IPS-18c (cell line): Measurements from ENCODE around the gene MOV10L1.
"Not testable (repeated sequence)": the region's sequence is repeated elsewhere in the genome, so short reads cannot be mapped to it uniquely, and the experiment has no call there.

ENCODE experiments used
- H3K4me3 ChIP-seq: 2 replicates; pipeline ENCODE4 v1.7.0; 2013; ENCODE audit warnings: low read depth, mild to moderate bottlenecking, low read length, moderate library complexity; ENCODE audit not compliant: insufficient read depth
- H3K9me3 ChIP-seq: one replicate; pipeline ENCODE4 v1.6.1; 2013; ENCODE audit warnings: mild to moderate bottlenecking, low read length, moderate library complexity; ENCODE audit not compliant: control insufficient read depth, insufficient read depth

The MOV10L1 gene

DNA sequence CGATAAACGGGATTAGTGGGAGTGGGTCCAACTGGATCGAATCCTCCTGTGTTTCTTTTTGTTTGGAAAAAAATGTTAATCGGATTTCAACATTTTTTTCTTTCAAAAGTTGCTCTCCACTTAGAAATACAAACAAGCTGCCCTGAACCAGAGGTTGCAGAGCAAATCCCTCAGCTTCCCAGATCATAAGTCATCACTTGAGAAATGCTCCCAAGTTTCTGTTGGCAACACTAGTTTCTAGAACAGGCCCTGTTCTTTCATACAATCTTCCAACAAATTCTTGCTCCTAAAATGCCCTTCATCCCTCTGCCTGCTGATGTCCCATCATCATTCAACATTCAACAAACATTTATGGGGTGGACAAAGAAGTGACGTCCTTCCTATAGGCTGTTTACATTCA is 3.3 kb upstream of the MOV10L1 start:
- H3K4me3 ChIP-seq: no peak overlapping the region

DNA sequence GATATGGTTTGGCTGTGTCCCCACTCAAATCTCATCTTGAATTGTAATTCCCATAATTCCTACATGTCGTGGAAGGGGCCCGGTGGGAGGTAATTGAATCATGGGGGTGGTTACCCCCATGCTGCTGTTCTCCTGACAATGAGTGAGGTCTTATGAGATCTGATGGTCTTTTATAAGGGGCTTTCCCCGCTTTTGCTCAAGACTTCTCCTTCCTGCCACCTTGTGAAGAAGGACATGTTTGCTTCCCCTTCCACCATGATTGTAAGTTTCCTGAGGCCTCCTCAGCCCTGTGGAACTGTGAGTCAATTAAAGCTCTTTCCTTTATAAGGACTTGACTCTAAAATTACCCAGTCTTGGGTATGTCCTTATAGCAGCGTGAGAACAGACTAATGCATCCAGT is 2.8 kb upstream of the MOV10L1 start:
- H3K9me3 ChIP-seq, H3K4me3 ChIP-seq: not testable (repeated sequence)

More for the DNA sequence above, 3.3 kb upstream of the MOV10L1 start:
- no peaks in the 10 kb centered on the region for H3K9me3 ChIP-seq

DNA sequence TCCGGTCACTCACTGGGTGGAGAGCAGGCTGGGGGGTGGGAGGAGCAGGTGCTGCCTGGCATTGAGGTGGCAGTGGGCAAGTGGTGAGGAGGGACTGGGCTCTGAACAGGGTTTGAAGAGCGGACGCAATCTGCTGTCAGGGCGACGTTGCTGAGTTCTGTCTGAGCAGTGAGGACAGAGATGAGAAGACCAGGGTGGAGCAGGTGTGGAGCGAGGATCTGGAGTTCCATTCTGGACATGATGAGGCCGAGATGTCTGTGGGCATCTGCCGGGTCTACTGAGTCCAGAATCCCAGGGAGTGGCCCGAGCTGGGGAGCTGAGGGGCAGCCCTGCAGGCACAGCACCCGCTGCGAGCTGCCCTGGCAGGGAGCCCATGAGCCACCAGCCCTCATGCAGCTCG is 2.2 kb upstream of the MOV10L1 start:
- H3K4me3 ChIP-seq: no peak overlapping the region
- no peaks in the 10 kb centered on the region for H3K9me3 ChIP-seq

DNA sequence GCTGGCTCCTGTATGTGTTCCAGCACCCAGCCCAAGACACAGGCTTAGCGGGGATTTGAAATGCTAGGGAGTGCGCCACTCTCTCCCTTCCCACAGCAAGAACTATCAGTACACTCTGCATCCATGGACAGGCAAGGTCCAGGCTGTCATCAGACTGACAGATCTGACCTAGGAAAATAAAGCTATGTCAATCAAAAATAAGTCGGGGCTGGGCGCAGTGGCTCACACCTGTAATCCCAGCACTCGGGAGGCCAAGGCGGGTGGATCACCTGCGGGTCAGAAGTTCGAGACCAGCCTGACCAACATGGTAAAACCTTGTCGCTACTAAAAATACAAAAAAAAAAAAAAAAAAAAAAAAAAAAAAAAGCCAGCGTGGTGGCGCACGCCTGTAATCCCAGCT is 1.7 kb upstream of the MOV10L1 start:
- Histone ChIP-seq H3K4me3 (no peak overlapping the region), H3K9me3 (no peaks in the 10 kb centered on the region)

DNA sequence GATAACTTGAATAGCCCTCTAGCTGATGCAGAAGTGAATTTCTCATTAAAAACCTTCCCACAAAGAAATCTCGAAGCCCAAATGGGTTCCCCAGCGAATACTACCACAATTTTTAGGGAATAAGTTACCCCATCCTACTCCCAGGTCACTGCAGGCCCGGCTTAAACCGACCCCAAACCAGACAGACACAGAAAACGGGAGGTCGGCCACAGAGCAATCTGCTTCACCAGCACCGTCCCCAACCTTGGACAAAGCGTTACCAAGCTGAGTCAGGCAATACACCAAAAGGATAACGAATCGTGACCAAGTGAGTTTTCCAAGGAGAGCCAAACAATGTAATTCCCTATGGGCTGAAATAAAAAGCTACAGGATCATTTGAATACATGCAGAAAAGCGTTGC is 575 bp upstream of the MOV10L1 start:
- no peak overlapping the region for H3K4me3 ChIP-seq
- H3K9me3 ChIP-seq: no peaks in the 10 kb centered on the region

DNA sequence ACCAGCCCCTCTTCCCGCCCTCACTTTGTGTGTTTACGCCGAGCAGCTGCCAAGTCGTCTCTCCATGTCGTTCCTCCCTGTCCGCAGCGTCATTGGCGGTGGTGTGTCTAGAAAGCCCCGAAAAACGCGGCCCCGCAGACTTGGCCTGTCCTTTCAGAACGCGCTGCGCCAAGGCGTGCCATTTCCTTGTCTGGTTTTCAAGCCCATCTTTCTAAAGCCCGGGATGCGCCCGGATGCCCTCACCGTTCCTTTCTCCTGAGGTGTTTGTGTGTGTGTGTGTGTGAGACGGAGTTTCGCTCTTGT is 557 bp downstream of the MOV10L1 start:
- H3K9me3 ChIP-seq: no peaks in the 10 kb centered on the region
- no peak overlapping the region for H3K4me3 ChIP-seq

DNA sequence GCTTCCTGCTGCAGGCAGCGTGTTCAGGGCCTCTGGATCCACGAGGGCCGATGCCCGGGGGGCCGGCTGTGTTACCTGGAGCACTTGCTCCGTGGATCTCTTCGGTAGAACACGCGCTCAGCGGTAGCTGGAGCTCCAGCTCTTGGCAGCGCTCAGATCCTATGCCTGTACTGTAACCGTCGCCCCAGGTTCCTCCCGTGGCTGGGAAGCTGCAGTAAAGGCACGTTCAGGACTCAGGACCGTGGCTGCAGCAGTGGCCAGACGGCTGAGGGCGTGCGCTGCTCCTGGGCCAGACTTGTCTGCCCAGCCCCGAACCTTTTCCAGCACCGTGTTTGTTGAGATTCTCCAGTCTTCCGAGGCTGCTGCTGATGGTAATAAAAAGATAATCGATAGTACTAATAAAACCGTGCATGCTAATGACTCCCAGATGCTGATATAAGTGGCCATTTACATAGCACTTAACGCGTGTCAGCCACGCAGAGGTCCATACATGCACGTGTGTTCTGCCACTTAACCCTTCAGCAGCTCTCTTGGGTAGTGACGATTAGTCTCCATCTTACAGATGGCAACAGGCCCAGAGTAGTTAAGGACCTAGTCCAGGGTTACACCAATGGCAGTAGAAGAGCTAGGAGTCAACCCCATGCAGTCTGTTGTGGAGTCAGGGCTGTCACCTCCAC is 1.4 kb downstream of the MOV10L1 start:
- Histone ChIP-seq H3K4me3 (no peak overlapping the region), H3K9me3 (no peaks in the 10 kb centered on the region)

DNA sequence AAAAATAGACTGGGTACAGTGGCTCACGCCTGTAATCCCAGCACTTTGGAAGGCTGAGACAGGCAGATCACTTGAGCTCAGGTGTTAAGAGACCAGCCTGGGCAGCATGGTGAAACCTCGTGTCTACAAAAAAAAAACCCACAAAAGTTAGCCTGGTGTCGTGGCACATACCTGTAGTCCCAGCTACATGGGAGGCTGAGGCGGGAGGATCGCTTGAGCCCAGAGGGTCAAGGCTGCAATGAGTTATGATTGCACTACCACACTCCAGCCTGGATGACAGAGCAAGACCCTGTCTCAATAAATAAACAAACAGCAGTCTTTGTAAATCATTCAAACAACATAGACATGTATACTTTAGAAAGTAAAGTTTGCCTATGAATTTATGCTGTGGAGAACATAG is 2.5 kb downstream of the MOV10L1 start:
- Histone ChIP-seq H3K9me3 (no peaks in the 10 kb centered on the region), H3K4me3 (no peak overlapping the region)

DNA sequence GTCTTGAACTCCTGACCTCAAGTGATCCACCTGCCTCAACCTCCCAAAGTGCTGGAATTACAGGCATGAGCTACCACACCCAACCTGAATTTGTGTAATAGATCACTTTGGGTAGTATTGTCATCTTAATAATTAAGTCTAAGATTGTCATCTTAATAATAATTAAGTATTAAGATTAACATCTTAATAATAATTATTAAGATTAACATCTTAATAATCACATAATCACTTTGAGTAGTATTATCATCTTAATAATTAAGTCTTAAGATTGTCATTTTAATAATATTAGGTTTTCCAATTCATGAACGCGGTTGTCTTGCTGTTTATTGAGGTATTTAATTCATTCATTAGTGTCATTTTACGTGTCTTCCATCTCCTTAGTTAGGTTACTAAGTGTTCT is 8.2 kb downstream of the MOV10L1 start:
- H3K9me3 ChIP-seq: no peaks in the 10 kb centered on the region
- no peak overlapping the region for H3K4me3 ChIP-seq

DNA sequence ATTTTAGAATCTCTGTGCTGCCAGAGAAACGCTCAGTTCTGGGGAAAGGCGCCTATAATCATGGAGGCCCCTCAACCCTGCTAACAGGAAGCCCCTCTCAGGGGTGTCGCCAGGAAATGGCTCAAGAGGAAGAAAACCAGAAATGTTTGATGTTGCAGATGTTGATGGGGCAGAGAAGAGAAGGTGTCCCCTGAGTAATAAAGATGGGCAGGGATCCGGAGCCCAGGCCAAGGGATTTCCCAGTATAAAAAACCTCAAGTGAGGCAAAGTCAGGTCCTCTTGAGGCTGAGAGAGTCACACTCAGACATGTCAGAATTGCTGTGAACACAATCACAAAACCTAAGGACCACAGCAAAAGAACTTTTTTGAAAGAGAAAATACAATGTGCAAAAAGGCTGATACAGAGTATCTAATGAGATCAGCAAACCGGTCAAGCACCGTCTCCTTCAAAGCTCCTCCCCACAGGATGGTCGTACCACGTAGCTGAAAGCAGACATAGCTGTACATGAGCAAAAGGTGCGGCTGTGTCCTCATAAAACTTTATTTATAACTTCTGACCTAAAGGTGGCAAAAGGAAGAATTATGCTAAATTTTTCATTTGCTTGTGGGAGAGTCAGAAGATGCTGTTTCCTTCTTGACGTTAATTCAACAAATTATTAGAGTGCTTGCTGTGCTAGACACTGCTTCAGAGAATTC is 12.2 kb downstream of the MOV10L1 start:
- no peak overlapping the region for H3K4me3 ChIP-seq
- no peaks in the 10 kb centered on the region for H3K9me3 ChIP-seq

DNA sequence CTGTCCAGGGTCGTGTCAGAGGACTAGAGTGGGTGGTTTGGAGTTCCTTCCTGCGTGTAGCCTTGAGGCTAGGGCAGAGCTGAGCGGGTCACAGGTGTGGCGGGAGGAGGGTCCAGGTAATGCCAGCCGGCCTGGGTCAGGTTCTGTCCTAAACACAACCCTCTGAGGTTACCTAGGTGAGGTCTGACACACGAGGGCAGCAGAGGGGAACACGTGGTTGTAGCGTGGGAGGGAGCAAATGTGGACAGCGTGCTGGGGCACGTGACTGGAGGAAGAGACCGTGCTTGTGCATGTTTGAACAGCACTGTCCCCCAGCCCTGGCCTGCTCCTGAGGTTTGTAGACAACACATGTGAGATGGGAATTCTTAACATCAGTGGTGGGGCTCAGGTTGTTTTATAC is 13.1 kb downstream of the MOV10L1 start:
- no peak overlapping the region for H3K4me3 ChIP-seq
- no peaks in the 10 kb centered on the region for H3K9me3 ChIP-seq

DNA sequence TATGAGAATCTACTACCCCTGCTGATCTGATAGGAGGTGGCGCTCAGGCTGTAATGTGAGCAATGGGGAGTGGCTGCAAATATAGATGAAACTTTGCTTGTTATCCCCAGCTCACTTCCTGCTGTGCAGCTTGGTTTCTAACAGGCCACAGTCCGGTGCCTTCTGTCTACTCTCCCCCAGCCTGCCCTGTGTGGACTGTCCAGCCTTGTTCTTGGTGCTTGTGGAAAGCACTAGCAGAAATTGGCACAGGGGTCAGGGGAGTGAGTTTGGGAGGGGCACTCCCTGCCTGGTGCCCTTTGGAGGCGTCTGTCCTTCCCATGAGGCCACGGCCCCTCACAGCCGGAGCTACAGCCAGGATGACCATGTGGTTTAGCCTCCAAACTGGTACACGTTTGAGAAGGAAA is 14.3 kb downstream of the MOV10L1 start:
- no peak overlapping the region for H3K4me3 ChIP-seq
- no peaks in the 10 kb centered on the region for H3K9me3 ChIP-seq

DNA sequence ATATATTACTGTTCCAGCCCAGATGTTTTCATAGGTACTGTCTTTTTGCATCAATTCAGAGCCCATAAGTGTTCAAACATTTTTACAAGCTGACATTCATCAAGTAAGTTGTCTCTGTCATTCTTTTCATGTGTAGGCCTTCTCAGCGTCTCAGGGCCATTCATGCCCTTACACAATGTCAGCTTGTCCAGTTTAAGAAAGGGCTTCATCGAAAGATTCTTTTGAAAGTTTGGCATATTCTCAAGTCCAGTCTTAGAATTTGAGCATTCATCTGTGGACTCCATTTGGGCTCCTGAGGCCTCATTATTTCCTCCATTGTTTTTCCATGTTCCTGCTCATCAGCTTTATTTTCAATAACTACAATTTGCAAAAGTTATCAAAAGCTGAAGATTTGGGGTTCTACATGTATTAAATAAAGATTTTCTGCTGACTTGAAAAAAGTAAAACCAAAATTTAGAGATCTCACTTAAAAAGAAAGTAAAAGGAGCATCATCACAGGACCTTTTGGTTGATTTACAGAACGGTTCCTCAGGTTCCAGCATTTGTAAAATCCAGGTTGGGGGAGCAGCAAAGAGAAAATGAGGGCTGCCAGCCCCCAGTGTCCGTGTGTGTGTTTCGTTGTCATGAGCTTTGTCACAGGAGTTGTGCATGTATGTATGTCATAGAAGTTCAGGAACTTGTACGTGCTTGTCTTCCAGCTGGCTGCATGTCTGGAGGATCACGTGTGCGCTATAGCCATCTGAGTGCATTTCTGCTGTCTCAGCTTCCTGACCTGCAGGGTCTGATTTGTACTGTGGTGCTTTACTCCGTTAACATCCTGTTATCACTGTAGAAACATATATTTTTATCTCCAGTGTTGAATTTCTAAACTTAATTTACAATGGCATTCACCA is 15.6 kb downstream of the MOV10L1 start:
- Histone ChIP-seq H3K9me3 (no peaks in the 10 kb centered on the region), H3K4me3 (no peak overlapping the region)

DNA sequence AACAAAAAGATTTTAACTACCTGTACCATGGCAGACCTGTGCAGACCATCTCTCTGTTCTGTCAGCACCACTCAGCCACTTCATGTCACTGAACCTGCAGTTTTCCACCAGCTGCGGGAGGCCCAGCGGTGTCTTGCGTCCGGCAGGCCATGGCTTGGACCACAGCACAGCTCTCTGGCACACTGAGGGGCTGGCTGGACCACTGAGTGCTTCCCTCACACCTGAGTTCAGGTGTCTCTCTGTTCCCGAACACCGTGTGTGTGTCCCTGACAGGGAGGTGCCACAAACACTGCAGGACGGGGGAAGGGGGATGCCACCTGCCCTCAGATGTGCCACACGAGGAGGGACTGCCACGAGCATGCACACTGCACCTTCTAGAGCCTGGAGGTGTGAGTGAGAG is 17.7 kb downstream of the MOV10L1 start:
- Histone ChIP-seq H3K9me3 (no peaks in the 10 kb centered on the region), H3K4me3 (no peak overlapping the region)

DNA sequence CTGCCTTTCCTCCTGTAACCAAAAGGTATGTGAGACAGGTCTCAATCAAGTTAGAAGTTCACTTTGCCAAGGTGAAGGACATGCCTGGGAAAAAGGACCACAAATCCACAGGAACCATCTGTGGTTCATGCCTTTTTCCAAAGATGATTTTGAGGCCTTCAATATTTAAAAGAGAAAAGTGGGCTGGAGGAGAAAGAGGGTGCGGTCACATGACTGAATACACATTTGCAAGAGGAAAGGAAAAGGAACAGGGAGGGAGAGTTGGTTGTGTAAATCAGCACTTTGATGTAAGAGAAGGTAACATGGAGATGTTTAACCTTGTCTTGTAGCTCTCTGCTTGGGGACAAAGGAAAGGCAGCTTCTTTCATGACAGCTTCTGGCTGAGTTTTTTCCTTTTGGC is 21.2 kb downstream of the MOV10L1 start:
- H3K4me3 ChIP-seq: no peak overlapping the region
- H3K9me3 ChIP-seq: no peaks in the 10 kb centered on the region

DNA sequence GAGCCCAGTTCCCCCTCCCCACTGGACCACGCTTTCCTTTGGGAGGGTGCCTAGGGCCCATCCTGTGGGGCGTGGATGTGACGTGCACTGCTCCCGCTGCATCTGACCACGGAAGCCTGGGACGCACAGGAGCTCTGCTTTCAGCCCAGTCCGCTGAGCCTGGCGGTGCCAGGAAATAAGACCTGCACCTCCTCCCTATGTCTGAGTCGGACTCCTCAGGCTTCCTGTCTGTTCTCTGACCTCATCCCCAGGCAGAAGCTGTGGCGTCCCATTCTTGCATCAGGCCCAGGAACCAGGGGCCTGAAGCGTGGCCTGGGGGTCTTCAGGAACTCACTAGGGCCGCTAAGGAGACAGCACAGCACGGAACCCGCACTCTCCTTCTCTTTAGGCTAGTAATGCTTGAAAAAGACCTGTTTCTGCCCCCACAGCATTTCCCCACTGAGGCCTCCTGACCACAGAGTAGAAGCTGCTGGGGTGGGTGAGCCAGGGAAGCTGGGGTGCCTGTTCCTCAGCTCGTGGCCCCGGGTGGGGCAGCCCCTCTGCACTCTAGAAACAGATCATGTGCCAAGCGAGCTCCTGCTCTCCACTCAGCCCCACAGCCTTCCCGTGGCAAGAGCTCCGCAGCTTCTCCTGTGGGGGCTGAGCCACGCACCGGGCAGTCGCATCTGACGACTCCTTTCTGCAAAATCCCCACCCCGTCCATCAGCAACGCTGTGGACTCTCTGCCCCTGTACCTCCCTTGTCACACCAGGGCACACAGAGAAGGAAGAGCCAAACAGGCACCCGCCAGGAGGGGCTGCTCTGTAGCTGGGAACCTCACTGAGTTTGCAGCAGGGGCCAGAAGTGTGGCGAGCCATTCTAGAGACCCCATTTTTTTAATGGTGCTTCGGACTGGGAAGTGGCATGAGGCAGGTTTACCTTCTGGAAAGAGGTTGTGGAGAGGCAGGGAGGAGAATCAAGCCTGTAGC is 22.6 kb downstream of the MOV10L1 start:
- H3K9me3 ChIP-seq: no peaks in the 10 kb centered on the region

More for the DNA sequence above, 22.6 kb downstream of the MOV10L1 start:
- no peak overlapping the region for H3K4me3 ChIP-seq
